GM18951 (cell line): ENCODE results near the gene TINAGL1.

Experiments
- POLR2A ChIP-seq: IDR thresholded peaks from 4 replicates; pipeline ENCODE4 v1.6.1; 2011; ENCODE audit warnings: mild to moderate bottlenecking; ENCODE audit not compliant: insufficient read length, insufficient read depth; ENCODE audit errors: extremely low read depth
- in situ Hi-C: fragments of 300-500 bp; cut with MboI; formaldehyde crosslinking; loops from one replicate; pipeline ENCODE4 v1.12.0; 2022; ENCODE audit warnings: low sequenced_read_pairs, mixed read lengths, inconsistent platforms; ENCODE audit not compliant: unreplicated experiment

TINAGL1 gene

GRCh38 chr1:31615939-31616338 is 39.6 kb downstream of the TINAGL1 start:
- in situ Hi-C loops: loop anchor here (10.0 kb wide), 1 partner anchor 51 kb away; no protein-coding TSS in a partner anchor
- no peak for TF ChIP-seq POLR2A

- no peak for TF ChIP-seq POLR2A
- in situ Hi-C loops: loop anchor here (10.0 kb wide), 1 partner anchor 53 kb away; no protein-coding TSS in a partner anchor
Measured at GRCh38 chr1:31617218-31617915, 41.1 kb downstream of the TINAGL1 start, which contains the start of gene HCRTR1. Gene HCRTR1 (plus strand): TSS chr1:31617689. CDS start chr1:31619193, 1,504 bp downstream.

GRCh38 chr1:31617916-31618746 is 41.8 kb downstream of the TINAGL1 start:
- in situ Hi-C loops: loop anchor here (10.0 kb wide), 1 partner anchor 53 kb away; no protein-coding TSS in a partner anchor

GRCh38 chr1:31618916-31619846 is 42.9 kb downstream of the TINAGL1 start:
- in situ Hi-C loops: loop anchor here (10.0 kb wide), 1 partner anchor 54 kb away; no protein-coding TSS in a partner anchor
- TF ChIP-seq POLR2A: no peak

More at GRCh38 chr1:31617916-31618746, 41.8 kb downstream of the TINAGL1 start:
- TF ChIP-seq POLR2A: no peak

- in situ Hi-C loops: no loop called here
- TF ChIP-seq POLR2A: no peak
Measured at GRCh38 chr1:31620631-31621497, 44.5 kb downstream of the TINAGL1 start.

- TF ChIP-seq POLR2A: no peak
- in situ Hi-C loops: no loop called here
Measured at GRCh38 chr1:31621498-31621820, 45.1 kb downstream of the TINAGL1 start.

- in situ Hi-C loops: no loop called here
- no peak for TF ChIP-seq POLR2A
Measured at GRCh38 chr1:31621847-31622730, 45.8 kb downstream of the TINAGL1 start.

- in situ Hi-C loops: no loop called here
Measured at GRCh38 chr1:31623365-31623764, 47.0 kb downstream of the TINAGL1 start.

GRCh38 chr1:31624309-31624708 is 48.0 kb downstream of the TINAGL1 start:
- in situ Hi-C loops: no loop called here
- TF ChIP-seq POLR2A: no peak

More at GRCh38 chr1:31623365-31623764, 47.0 kb downstream of the TINAGL1 start:
- TF ChIP-seq POLR2A: no peak

GRCh38 chr1:31624731-31625514 is 48.6 kb downstream of the TINAGL1 start:
- no peak for TF ChIP-seq POLR2A
- in situ Hi-C loops: no loop called here
